GM19025 (cell line): ENCODE data around the gene ASIC2.

Experiments used
- ATAC-seq: cut with Tn5 transposase; IDR thresholded peaks from one replicate; pipeline ENCODE4 v1.9.1; 2021; ENCODE audit warnings: mild to moderate bottlenecking, low read depth, moderate library complexity; ENCODE audit not compliant: unreplicated experiment

ASIC2 gene

GRCh38 chr17:33292981-33293867 lies at the start of gene ASIC2:
TSS of gene ASIC2 (minus strand) at chr17:33293295.
- ATAC-seq = no peak

GRCh38 chr17:33342025-33342424 lies 48.9 kb upstream of the ASIC2 start:
- ATAC-seq = no peak

- ATAC-seq = no peak
Observed at GRCh38 chr17:33338242-33338641, 45.1 kb upstream of the ASIC2 start.

GRCh38 chr17:33335491-33336173 lies 42.5 kb upstream of the ASIC2 start:
- ATAC-seq = no peak

- ATAC-seq = no peak
Observed at GRCh38 chr17:33334703-33335102, 41.6 kb upstream of the ASIC2 start.

GRCh38 chr17:33330877-33331276 lies 37.8 kb upstream of the ASIC2 start:
- ATAC-seq = no peak

GRCh38 chr17:33328129-33328528 lies 35.0 kb upstream of the ASIC2 start:
- no peak for ATAC-seq

- ATAC-seq = no peak
Observed at GRCh38 chr17:33324736-33325135, 31.6 kb upstream of the ASIC2 start.

GRCh38 chr17:33322063-33322462 lies 29.0 kb upstream of the ASIC2 start:
- no peak for ATAC-seq

GRCh38 chr17:33318241-33318640 lies 25.1 kb upstream of the ASIC2 start:
- no peak for ATAC-seq

- ATAC-seq = no peak
Observed at GRCh38 chr17:33316746-33317145, 23.7 kb upstream of the ASIC2 start.

GRCh38 chr17:33310296-33310695 lies 17.2 kb upstream of the ASIC2 start:
- ATAC-seq = no peak

GRCh38 chr17:33303254-33303653 lies 10.2 kb upstream of the ASIC2 start:
- no peak for ATAC-seq

GRCh38 chr17:33302394-33302793 lies 9.3 kb upstream of the ASIC2 start:
- no peak for ATAC-seq

- no peak for ATAC-seq
Observed at GRCh38 chr17:33300241-33300640, 7.1 kb upstream of the ASIC2 start.

GRCh38 chr17:33299115-33299514 lies 6.0 kb upstream of the ASIC2 start:
- ATAC-seq = no peak

- no peak for ATAC-seq
Observed at GRCh38 chr17:33297643-33298042, 4.5 kb upstream of the ASIC2 start.

- ATAC-seq = no peak
Observed at GRCh38 chr17:33294994-33295393, 1.9 kb upstream of the ASIC2 start.

- ATAC-seq = no peak
Observed at GRCh38 chr17:33292201-33292980, 704 bp downstream of the ASIC2 start.

GRCh38 chr17:33291248-33292200 lies 1.6 kb downstream of the ASIC2 start:
- ATAC-seq = no peak
